Omental fat pad (tissue), 4 donors: ENCODE measurements around the gene HOTAIR. TPM values are rescaled to one million over a fixed set of nuclear protein-coding genes. Genes with fewer than 3 reads are reported as not detected.

Source experiments
- ATAC-seq: fragments of 150-250 bp; one replicate; pipeline ENCODE4 v1.9.1; 2016; ENCODE audit warnings: mild to moderate bottlenecking, moderate library complexity; ENCODE audit not compliant: low FRiP score
- DNase-seq: peaks from one replicate; pipeline ENCODE4 v3.0.0-alpha.2; 2019; ENCODE audit warnings: low spot score
- total RNA-seq, 4 donors: library from RNA; depleted of rRNA; stranded (reverse); fragments of >200 nt; gene quantifications; one replicate each; pipeline ENCODE4 v1.1.0, GENCODE V29; 2016
- TF ChIP-seq, protein P1 (sequence below), 3 donors: fragments of 450-650 bp; IDR thresholded peaks; one replicate each; pipeline ENCODE4 v1.5.1; 2016 to 2017; ENCODE audit warnings: antibody characterized with exemption in 3 of 3, mild to moderate bottlenecking in 3 of 3, moderate library complexity in 2 of 3

HOTAIR gene
- total RNA-seq, 4 donors from 2014 or later: 0.32 TPM; not detected in 3

DNA sequence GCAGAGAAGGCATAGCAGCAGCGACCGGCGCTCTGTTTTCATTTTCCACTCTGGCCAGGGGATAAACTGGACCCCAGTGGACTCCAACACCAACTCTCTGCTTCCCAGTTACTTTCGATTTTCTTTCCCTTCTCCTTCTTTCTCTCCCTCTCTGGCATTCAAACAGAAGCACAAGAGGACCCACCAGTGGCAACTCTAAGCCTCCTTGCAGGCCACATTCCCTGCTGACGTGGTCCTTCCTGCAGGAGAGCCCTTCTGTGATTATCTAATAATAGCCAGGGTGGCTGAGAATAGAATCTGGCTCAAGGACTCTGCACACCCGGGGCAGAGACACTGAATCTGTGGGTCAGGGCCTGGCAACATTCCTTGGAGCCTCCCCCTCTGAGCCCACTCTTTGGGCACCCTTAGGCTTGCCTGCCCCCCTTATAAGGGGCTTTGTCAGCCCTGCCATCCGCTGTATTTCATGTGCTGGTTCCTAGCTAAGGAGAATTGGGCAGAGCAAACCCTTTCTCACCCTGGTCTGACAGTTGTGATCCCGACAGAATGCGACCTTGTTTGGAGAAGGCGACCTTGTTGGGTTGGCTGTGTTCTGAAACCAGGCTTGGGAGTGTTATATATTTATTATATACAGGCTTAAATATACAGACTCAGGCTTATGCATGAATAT, 45.3 kb upstream of the HOTAIR start:
- ATAC-seq: no peak
- no peak for DNase-seq
- TF ChIP-seq, protein P1, sequence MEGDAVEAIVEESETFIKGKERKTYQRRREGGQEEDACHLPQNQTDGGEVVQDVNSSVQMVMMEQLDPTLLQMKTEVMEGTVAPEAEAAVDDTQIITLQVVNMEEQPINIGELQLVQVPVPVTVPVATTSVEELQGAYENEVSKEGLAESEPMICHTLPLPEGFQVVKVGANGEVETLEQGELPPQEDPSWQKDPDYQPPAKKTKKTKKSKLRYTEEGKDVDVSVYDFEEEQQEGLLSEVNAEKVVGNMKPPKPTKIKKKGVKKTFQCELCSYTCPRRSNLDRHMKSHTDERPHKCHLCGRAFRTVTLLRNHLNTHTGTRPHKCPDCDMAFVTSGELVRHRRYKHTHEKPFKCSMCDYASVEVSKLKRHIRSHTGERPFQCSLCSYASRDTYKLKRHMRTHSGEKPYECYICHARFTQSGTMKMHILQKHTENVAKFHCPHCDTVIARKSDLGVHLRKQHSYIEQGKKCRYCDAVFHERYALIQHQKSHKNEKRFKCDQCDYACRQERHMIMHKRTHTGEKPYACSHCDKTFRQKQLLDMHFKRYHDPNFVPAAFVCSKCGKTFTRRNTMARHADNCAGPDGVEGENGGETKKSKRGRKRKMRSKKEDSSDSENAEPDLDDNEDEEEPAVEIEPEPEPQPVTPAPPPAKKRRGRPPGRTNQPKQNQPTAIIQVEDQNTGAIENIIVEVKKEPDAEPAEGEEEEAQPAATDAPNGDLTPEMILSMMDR (IDR thresholded peaks at IDR 0.05): no peak

DNA sequence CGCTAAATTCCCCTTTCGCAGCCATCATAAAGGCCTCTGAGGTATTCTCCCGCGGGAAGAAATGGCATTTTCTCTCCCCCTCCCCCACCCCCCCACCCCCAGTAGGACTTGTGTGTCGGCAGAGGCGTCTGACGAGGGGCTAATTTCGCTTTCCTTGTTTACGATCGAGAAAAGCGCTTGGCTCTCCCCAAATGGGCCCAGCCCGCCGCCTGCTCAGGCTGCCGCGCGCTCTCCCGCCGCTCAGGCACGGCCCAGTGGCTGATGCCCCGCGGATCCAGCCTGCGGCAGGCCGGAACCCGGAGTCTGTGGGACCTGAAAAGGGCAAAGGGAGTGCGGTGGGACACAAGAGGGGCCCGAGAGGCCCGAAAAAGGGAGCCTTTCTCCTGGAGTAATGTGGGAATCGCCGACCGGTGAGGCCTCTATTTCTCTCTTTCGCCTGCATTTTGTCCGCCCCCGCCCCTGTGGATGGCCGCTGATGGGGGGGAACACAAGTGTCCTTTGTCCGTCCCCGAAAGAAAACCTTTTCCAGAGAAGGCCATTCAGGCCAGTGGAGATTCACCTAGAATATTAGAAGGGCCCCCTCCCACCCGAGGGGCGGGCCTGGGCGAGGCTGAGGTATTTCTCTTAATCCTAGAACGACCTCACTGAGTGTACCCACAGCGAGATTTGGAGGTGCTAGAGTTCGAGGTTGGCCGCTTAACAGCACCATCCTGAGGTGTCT, 44.5 kb upstream of the HOTAIR start:
- DNase-seq: no peak
- no peak for ATAC-seq
- TF ChIP-seq, protein P1 (IDR thresholded peaks at IDR 0.05): no peak

DNA sequence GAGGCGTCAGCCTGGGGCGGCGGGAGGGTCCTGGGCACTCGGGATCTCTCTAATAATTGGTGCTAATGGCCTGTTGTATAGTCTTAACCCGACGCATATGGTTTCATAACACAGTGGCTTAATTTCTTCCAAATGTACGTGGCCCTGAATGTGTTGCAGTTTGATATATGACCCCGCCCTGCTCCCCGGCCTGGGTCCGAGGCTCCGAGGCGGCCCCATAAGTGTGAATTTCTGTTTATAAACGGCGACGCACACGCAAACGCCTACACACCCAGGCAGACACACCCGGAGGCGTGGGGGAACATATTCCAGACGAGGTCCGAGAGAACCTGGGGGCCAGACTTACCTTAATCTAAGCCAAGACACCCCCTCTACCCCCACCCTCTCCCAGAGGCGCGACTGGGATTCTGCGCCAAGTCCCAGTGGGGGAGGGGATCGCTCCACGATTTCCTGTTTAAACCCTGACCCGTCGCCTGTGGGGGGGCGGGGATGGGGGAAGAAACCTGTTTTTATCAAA, 43.8 kb upstream of the HOTAIR start:
- TF ChIP-seq, protein P1 (IDR thresholded peaks at IDR 0.05): no peak
- ATAC-seq (no peak), DNase-seq (no peak)

DNA sequence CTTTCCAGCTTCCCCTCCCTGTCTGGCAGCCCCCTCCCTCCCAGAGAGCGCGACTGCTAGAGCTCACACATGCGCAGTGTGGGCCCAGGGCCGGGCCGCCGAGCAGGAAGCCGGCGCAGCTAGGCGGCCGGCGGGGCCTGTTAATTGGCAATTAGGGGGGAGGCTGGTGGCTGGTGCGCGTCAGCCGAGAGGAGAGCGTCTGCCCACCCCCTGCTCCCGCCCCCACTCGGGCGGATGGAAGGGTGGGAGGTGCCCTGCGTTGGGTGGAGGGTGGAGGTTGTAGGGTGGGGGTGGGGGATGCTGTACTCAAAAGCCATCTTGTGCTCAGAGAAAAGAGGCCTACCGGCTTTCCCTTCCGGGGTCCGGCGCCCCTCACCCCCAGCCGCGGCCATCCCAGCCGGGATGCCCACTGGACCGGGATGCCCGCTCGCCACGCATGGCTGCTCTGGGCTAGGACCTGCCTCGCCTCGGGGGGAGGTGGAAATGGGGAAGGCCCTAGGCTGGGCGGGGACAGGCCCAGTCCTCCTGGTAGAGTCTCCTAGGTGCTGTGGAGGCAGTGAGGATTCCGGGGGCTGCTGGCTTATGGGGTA, 43.2 kb upstream of the HOTAIR start:
- peak; percentile 82 for ATAC-seq
- TF ChIP-seq, protein P1 (IDR thresholded peaks at IDR 0.05): no peak
- DNase-seq: no peak

DNA sequence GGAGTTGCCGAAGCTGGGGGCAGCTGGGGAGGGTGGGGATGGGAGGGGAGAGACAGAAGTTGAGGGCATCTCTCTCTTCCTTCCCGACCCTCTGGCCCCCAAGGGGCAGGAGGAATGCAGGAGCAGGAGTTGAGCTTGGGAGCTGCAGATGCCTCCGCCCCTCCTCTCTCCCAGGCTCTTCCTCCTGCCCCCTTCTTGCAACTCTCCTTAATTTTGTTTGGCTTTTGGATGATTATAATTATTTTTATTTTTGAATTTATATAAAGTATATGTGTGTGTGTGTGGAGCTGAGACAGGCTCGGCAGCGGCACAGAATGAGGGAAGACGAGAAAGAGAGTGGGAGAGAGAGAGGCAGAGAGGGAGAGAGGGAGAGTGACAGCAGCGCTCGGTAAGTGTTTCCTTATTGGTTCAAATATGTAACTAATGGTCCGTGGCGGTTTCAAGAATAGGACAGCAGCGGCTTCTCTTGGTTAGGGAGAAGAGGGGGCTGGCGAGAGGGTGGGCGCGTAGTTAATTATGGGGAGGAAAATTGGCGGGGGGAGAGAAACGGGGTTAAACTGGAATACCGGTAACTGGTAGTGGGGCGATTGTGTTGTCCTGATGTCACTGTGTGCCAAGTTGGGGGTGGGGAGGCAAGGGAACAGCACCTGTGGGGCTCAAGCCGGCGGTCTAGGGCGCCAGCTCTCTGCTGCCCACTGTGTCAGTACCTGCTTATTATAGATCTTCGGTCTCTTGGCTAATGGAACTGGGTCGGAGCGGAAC, 42.5 kb upstream of the HOTAIR start:
- DNase-seq: no peak
- TF ChIP-seq, protein P1 (IDR thresholded peaks at IDR 0.05): no peak
- ATAC-seq: peak; percentile 29

DNA sequence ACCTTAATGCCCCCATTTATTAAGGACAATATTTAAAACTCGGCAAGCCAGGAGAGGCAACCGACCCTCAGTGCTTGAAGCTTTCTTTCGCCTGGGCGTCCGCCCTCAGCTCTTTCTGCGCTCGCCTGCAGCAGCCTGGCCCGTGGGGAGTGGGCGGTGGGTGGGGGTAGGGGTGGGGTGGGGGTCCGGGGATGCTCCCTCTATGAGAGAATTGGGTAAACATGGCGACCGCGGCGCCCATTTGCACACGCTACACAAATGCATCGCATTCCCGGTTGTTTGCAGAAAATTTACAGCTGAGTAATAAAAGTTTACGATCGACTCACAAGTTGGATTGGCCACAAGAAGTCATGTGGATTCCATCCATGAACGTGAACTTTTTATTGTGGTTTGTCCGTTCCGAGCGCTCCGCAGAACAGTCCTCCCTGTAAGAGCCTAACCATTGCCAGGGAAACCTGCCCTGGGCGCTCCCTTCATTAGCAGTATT, 41.8 kb upstream of the HOTAIR start:
- DNase-seq (no peak), ATAC-seq (no peak)
- TF ChIP-seq, protein P1 (IDR thresholded peaks at IDR 0.05): no peak
